Measurements from ENCODE around the gene SH3GL1.

DNA sequence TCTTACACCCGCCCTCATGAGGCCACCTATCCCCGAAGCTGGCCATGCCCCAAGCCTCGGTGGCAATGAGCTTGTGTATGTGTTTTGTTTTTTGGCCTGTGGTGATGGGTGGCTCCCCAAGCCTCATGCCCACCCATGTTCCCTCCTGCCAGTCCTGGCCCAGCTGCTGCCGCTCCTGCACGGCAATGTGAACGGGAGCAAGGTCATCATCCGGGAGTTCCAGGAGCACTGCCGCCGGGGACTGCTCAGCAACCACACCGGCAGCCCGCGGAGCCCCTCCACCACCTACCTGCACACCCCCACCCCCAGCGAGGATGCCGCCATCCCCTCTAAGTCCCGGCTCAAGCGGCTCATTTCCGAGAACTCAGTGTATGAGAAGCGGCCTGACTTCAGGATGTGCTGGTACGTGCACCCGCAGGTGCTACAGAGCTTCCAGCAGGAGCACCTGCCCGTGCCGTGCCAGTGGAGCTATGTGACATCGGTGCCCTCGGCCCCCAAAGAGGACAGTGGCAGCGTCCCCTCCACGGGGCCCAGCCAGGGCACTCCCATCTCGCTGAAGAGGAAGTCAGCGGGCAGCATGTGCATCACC, 32.7 kb upstream of the SH3GL1 start:
- TF ChIP-seq, protein P1, sequence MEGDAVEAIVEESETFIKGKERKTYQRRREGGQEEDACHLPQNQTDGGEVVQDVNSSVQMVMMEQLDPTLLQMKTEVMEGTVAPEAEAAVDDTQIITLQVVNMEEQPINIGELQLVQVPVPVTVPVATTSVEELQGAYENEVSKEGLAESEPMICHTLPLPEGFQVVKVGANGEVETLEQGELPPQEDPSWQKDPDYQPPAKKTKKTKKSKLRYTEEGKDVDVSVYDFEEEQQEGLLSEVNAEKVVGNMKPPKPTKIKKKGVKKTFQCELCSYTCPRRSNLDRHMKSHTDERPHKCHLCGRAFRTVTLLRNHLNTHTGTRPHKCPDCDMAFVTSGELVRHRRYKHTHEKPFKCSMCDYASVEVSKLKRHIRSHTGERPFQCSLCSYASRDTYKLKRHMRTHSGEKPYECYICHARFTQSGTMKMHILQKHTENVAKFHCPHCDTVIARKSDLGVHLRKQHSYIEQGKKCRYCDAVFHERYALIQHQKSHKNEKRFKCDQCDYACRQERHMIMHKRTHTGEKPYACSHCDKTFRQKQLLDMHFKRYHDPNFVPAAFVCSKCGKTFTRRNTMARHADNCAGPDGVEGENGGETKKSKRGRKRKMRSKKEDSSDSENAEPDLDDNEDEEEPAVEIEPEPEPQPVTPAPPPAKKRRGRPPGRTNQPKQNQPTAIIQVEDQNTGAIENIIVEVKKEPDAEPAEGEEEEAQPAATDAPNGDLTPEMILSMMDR (IDR thresholded peaks at IDR 0.05; ENCODE audit: poor library complexity) = no peak
- TF ChIP-seq EZH2phosphoT487 (IDR thresholded peaks at IDR 0.05; ENCODE audit: low read depth, severe bottlenecking, unreplicated experiment) (no peak), EZH2 (IDR thresholded peaks at IDR 0.05; ENCODE audit: borderline replicate concordance) (no peak)

Measured in hepatocyte (in vitro differentiated cells).